Measurements from ENCODE around the gene NPL. TPM values are rescaled to one million over a fixed set of nuclear protein-coding genes. Genes with fewer than 3 reads are reported as not detected.

Gene NPL
- total and polyA plus RNA-seq, 9 of the 15 experiments (the other 6 are each of a cell fraction or from before 2014, with no cell fraction given), result 9.9 to 22.3 (median 14.2) TPM

DNA sequence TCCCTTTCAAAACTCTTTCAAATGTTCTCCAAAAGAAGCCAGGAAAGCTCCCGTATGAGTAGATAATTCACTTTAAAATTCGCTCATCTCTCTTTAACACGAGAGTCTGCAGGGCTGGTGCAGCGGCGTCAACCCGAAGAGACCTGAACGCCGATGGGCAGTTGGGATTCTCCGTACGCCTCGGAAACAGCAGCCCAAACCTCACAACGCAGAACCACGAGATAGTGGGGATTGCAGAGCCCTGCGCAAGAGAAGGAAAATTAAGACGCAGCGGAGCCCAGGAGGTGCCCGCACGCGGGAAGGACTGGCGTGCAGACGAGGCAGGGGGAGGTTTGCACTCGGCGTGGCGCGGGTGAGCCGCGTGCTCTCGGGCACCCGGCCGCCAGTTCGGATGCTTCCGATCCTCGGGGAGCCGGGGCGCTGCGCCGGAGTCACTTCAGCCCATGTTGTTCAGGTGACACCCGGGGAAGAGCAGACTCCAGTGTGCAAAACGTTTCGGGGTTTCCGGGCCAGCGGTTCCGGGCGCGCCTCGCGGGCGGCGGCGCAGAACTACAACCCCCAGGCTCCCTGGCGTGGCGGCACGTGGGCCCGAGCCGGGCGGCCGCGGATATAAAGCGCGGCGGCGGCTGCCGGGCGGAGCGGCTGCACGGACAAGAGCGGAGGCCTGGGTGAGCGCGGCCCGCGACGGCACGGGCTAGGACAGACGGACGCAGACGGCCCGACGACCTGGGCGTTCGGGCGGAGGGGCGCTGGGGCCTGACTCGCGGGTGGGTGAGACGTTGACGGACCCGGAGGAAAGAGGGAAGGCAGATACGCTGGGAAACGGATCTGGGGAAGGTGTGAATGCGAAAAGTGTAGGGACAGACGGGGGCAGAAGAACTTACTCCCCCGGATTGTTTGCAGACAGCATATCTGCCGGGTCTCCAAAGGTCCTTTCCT is at the start of gene NPL (continued):
- TF ChIP-seq ZNF23 (CRISPR knock-in tag; IDR thresholded peaks at IDR 0.05), result no peak
- peak; percentile 100 for TF ChIP-seq RBFOX2 (IDR thresholded peaks at IDR 0.05; ENCODE audit: low read depth, low read length)
- no peak for TF ChIP-seq SIN3B (IDR thresholded peaks at IDR 0.05; ENCODE audit: low read depth)
- peak; percentile 81 for TF ChIP-seq CTBP1 (IDR thresholded peaks at IDR 0.05; ENCODE audit: borderline replicate concordance)
- TF ChIP-seq ZNF780A (CRISPR knock-in tag; IDR thresholded peaks at IDR 0.05), result no peak
- TF ChIP-seq, protein P1, sequence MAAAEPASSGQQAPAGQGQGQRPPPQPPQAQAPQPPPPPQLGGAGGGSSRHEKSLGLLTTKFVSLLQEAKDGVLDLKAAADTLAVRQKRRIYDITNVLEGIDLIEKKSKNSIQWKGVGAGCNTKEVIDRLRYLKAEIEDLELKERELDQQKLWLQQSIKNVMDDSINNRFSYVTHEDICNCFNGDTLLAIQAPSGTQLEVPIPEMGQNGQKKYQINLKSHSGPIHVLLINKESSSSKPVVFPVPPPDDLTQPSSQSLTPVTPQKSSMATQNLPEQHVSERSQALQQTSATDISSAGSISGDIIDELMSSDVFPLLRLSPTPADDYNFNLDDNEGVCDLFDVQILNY (CRISPR knock-in tag; IDR thresholded peaks at IDR 0.05), result peak; percentile 93
- TF ChIP-seq EWSR1 (IDR thresholded peaks at IDR 0.05; ENCODE audit: borderline replicate concordance, low read depth, partially characterized antibody), result no peak
- TF ChIP-seq, protein P2, sequence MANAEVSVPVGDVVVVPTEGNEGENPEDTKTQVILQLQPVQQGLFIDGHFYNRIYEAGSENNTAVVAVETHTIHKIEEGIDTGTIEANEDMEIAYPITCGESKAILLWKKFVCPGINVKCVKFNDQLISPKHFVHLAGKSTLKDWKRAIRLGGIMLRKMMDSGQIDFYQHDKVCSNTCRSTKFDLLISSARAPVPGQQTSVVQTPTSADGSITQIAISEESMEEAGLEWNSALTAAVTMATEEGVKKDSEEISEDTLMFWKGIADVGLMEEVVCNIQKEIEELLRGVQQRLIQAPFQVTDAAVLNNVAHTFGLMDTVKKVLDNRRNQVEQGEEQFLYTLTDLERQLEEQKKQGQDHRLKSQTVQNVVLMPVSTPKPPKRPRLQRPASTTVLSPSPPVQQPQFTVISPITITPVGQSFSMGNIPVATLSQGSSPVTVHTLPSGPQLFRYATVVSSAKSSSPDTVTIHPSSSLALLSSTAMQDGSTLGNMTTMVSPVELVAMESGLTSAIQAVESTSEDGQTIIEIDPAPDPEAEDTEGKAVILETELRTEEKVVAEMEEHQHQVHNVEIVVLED (CRISPR knock-in tag; IDR thresholded peaks at IDR 0.05), result peak; percentile 84
- peak; percentile 99 for TF ChIP-seq L3MBTL2 (IDR thresholded peaks at IDR 0.05)
- TF ChIP-seq, protein P3, sequence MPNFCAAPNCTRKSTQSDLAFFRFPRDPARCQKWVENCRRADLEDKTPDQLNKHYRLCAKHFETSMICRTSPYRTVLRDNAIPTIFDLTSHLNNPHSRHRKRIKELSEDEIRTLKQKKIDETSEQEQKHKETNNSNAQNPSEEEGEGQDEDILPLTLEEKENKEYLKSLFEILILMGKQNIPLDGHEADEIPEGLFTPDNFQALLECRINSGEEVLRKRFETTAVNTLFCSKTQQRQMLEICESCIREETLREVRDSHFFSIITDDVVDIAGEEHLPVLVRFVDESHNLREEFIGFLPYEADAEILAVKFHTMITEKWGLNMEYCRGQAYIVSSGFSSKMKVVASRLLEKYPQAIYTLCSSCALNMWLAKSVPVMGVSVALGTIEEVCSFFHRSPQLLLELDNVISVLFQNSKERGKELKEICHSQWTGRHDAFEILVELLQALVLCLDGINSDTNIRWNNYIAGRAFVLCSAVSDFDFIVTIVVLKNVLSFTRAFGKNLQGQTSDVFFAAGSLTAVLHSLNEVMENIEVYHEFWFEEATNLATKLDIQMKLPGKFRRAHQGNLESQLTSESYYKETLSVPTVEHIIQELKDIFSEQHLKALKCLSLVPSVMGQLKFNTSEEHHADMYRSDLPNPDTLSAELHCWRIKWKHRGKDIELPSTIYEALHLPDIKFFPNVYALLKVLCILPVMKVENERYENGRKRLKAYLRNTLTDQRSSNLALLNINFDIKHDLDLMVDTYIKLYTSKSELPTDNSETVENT (CRISPR knock-in tag; IDR thresholded peaks at IDR 0.05), result peak; percentile 50; the same call in 1 of the 2 replicates
- TF ChIP-seq, protein P4, sequence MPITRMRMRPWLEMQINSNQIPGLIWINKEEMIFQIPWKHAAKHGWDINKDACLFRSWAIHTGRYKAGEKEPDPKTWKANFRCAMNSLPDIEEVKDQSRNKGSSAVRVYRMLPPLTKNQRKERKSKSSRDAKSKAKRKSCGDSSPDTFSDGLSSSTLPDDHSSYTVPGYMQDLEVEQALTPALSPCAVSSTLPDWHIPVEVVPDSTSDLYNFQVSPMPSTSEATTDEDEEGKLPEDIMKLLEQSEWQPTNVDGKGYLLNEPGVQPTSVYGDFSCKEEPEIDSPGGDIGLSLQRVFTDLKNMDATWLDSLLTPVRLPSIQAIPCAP (CRISPR knock-in tag; IDR thresholded peaks at IDR 0.05; ENCODE audit: borderline replicate concordance), result peak; percentile 94; the same call in 1 of the 2 replicates
- TF ChIP-seq ZNF507 (tag; conservative IDR thresholded peaks at IDR 0.05), result no peak
- TF ChIP-seq NR1H2 (CRISPR knock-in tag; IDR thresholded peaks at IDR 0.05), result no peak
- no peak for TF ChIP-seq JUNB (CRISPR knock-in tag; conservative IDR thresholded peaks at IDR 0.05)
- TF ChIP-seq ETS2 (tag; IDR thresholded peaks at IDR 0.05; ENCODE audit: borderline replicate concordance, poor library complexity, severe bottlenecking), result no peak
- TF ChIP-seq, protein P5, sequence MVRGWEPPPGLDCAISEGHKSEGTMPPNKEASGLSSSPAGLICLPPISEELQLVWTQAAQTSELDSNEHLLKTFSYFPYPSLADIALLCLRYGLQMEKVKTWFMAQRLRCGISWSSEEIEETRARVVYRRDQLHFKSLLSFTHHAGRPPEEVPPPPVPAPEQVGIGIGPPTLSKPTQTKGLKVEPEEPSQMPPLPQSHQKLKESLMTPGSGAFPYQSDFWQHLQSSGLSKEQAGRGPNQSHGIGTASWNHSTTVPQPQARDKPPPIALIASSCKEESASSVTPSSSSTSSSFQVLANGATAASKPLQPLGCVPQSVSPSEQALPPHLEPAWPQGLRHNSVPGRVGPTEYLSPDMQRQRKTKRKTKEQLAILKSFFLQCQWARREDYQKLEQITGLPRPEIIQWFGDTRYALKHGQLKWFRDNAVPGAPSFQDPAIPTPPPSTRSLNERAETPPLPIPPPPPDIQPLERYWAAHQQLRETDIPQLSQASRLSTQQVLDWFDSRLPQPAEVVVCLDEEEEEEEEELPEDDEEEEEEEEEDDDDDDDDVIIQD (CRISPR knock-in tag; IDR thresholded peaks at IDR 0.05), result peak; percentile 67; the same call in 1 of the 2 replicates
- TF ChIP-seq, protein P6, sequence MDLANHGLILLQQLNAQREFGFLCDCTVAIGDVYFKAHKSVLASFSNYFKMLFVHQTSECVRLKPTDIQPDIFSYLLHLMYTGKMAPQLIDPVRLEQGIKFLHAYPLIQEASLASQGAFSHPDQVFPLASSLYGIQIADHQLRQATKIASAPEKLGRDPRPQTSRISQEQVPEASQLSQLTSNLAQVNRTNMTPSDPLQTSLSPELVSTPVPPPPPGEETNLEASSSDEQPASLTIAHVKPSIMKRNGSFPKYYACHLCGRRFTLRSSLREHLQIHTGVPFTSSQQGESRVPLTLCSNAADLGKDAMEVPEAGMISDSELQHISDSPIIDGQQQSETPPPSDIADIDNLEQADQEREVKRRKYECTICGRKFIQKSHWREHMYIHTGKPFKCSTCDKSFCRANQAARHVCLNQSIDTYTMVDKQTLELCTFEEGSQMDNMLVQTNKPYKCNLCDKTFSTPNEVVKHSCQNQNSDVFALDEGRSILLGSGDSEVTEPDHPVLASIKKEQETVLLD (IDR thresholded peaks at IDR 0.05), result 0 out of 2 replicates have a peak, but pooled peaks have one; percentile 21

All from K562 (cell line).